CD14-positive monocyte (primary cell): Measurements from ENCODE around the gene MCC. TPM values are rescaled to one million over a fixed set of nuclear protein-coding genes. Genes with fewer than 3 reads are reported as not detected.

Source experiments
- DNase-seq, 3 donors: peaks; one replicate each; pipeline ENCODE4 v3.0.0-alpha.2; 2011 to 2022
- H2AFZ ChIP-seq: 2 replicates; pipeline ENCODE4 v1.6.0; 2012; ENCODE audit warnings: mild to moderate bottlenecking, low read depth, low read length, inconsistent platforms; ENCODE audit not compliant: insufficient read depth, poor library complexity, severe bottlenecking
- H3K27ac ChIP-seq, 2 donors: 1 replicate in 1 of 2; 2 replicates in 1 of 2; pipeline ENCODE4 v1.5.1; 2012 to 2013; ENCODE audit warnings: low read length in 2 of 2, control low read depth in 1 of 2, inconsistent platforms in 1 of 2, low read depth in 1 of 2, mild to moderate bottlenecking in 1 of 2
- H3K27me3 ChIP-seq, 2 donors: one replicate each; pipeline versions ENCODE4 v1.6.0 to v1.6.1; 2011 to 2013; ENCODE audit warnings: low read length in 2 of 2; ENCODE audit not compliant: control insufficient read depth in 2 of 2, insufficient read depth in 2 of 2
- H3K36me3 ChIP-seq, 2 donors: replicated peaks in 1 of 2; 1 replicate in 1 of 2; 2 replicates in 1 of 2; pipeline versions ENCODE4 v1.5.1 to v1.6.1; 2012 to 2013; ENCODE audit warnings: low read length in 2 of 2, control low read depth in 1 of 2, inconsistent platforms in 1 of 2, mild to moderate bottlenecking in 1 of 2; ENCODE audit not compliant: insufficient read depth in 2 of 2, control insufficient read depth in 1 of 2
- H3K4me1 ChIP-seq, 2 donors: 1 replicate in 1 of 2; 2 replicates in 1 of 2; pipeline versions ENCODE4 v1.5.1 to v1.6.1; 2012 to 2013; ENCODE audit warnings: low read length in 2 of 2, control low read depth in 1 of 2, inconsistent platforms in 1 of 2, mild to moderate bottlenecking in 1 of 2, moderate library complexity in 1 of 2; ENCODE audit not compliant: insufficient read depth in 2 of 2, control insufficient read depth in 1 of 2
- H3K4me2 ChIP-seq: replicated peaks from 2 replicates; pipeline ENCODE3; 2012; ENCODE audit warnings: low read length, moderate library complexity, mild to moderate bottlenecking; ENCODE audit not compliant: poor library complexity, severe bottlenecking; ENCODE audit errors: extremely low read depth
- H3K4me3 ChIP-seq, 3 experiments: fragments of 200-600 bp in 1 of 3; sonication (generic) in 1 of 3; replicated peaks in 1 of 3; 1 replicate in 2 of 3; 2 replicates in 1 of 3; pipeline ENCODE4 v1.5.1; 2011 to 2013; ENCODE audit warnings: low read length in 3 of 3, mild to moderate bottlenecking in 3 of 3, control low read depth in 2 of 3, low read depth in 2 of 3, inconsistent platforms in 1 of 3, moderate library complexity in 1 of 3
- H3K79me2 ChIP-seq: 2 replicates; pipeline ENCODE4 v1.6.0; 2012; ENCODE audit warnings: mild to moderate bottlenecking, control low read depth, inconsistent platforms, low read length, moderate library complexity; ENCODE audit not compliant: insufficient read depth
- H3K9ac ChIP-seq: 2 replicates; pipeline ENCODE4 v1.6.0; 2017; ENCODE audit warnings: low read length, mild to moderate bottlenecking; ENCODE audit not compliant: insufficient read depth, poor library complexity, severe bottlenecking
- H3K9me3 ChIP-seq, 2 donors: replicated peaks in 1 of 2; 1 replicate in 1 of 2; 2 replicates in 1 of 2; pipeline versions ENCODE4 v1.5.1 to v1.6.1; 2012 to 2013; ENCODE audit warnings: low read length in 2 of 2, control low read depth in 1 of 2; ENCODE audit not compliant: control insufficient read depth in 1 of 2, insufficient read depth in 1 of 2
- H4K20me1 ChIP-seq: 2 replicates; pipeline ENCODE4 v1.6.0; 2012; ENCODE audit warnings: mild to moderate bottlenecking, low read length, control low read depth, moderate library complexity; ENCODE audit not compliant: insufficient read depth
- H3K27ac Mint-ChIP-seq, 7 donors: one replicate each; pipeline ENCODE4 v1.8.0; 2020; ENCODE audit warnings: mild to moderate bottlenecking in 7 of 7, mixed read lengths in 7 of 7, moderate library complexity in 6 of 7, inconsistent platforms in 2 of 7
- H3K27me3 Mint-ChIP-seq, 3 donors: one replicate each; pipeline ENCODE4 v1.8.0; 2021 to 2022; ENCODE audit warnings: low read depth in 3 of 3, mild to moderate bottlenecking in 3 of 3, mixed read lengths in 3 of 3, moderate library complexity in 3 of 3, inconsistent platforms in 1 of 3
- H3K36me3 Mint-ChIP-seq, 2 donors: one replicate each; pipeline ENCODE4 v1.8.0; 2020; ENCODE audit warnings: mixed read lengths in 2 of 2, inconsistent platforms in 1 of 2, mild to moderate bottlenecking in 1 of 2
- H3K4me1 Mint-ChIP-seq: one replicate; pipeline ENCODE4 v1.8.0; 2020; ENCODE audit warnings: mild to moderate bottlenecking, mixed read lengths
- H3K4me3 Mint-ChIP-seq, 2 donors: one replicate each; pipeline ENCODE4 v1.8.0; 2020; ENCODE audit warnings: mild to moderate bottlenecking in 2 of 2, mixed read lengths in 2 of 2, moderate library complexity in 1 of 2
- H3K9me3 Mint-ChIP-seq, 7 donors: one replicate each; pipeline ENCODE4 v1.8.0; 2020 to 2022; ENCODE audit warnings: mixed read lengths in 7 of 7, mild to moderate bottlenecking in 6 of 7, moderate library complexity in 6 of 7, inconsistent platforms in 2 of 7
- CTCF ChIP-seq: fragments of 200-600 bp; IDR thresholded peaks from one replicate; pipeline ENCODE4 v1.8.0; 2022; ENCODE audit warnings: antibody characterized with exemption, mild to moderate bottlenecking
- WGBS: methylation state at CpG from one replicate; pipeline ENCODE4 v1.1.5; 2013; ENCODE audit warnings: missing lambda C conversion rate; ENCODE audit not compliant: insufficient coverage; 5-methylcytosine and 5-hydroxymethylcytosine counted together
- intact Hi-C, 2 donors: fragments of 100-400 bp; cut with micrococcal nuclease; formaldehyde crosslinking; loops; one replicate each; pipeline versions ENCODE4 v1.15.0 to v1.15.1; 2023
- polyA plus RNA-seq, 3 donors: library from polyadenylated mRNA; depleted of rRNA in 1 of 3; unstranded in 2 of 3; stranded (reverse) in 1 of 3; fragments of 300-500 nt in 2 of 3; fragments of >200 nt in 1 of 3; fragmentation: Illumina TruSeq in 2 of 3; gene quantifications; 1 replicate in 2 of 3; 2 replicates in 1 of 3; pipeline ENCODE4 v1.2.3, GENCODE V29; 2012 to 2021

The MCC gene
- polyA plus RNA-seq, 3 donors: 0.09 TPM; not detected in 2

- no peaks in the 10 kb centered on the region for H3K4me1 ChIP-seq
- no peak overlapping the region for H3K4me3 ChIP-seq
- no peaks in the 10 kb centered on the region for H4K20me1 ChIP-seq
- H3K79me2 ChIP-seq: no peaks in the 10 kb centered on the region
- DNase-seq: no peak
- H3K9me3 ChIP-seq: peaks cover 14 to 15% of the 10 kb centered on the region in 2 donors
- peaks cover 14 to 43% of the 10 kb centered on the region in 2 donors for H3K27me3 ChIP-seq
- Mint-ChIP-seq H3K27me3 (peaks cover 9 to 27% (median 19%) of the 10 kb centered on the region in 3 donors), H3K4me1 (no peaks in the 10 kb centered on the region), H3K9me3 (peaks cover 0 to 28% (median 16%) of the 10 kb centered on the region in 7 donors), H3K36me3 (no peaks in the 10 kb centered on the region), H3K27ac (no peak overlapping the region), H3K4me3 (no peak overlapping the region)
- H3K27ac ChIP-seq: no peak overlapping the region
- intact Hi-C loops: no loop called here
- no peaks in the 10 kb centered on the region for H3K36me3 ChIP-seq
- H2AFZ ChIP-seq: no peak overlapping the region
- no peak for TF ChIP-seq CTCF
- no peak overlapping the region for H3K9ac ChIP-seq
- WGBS: 100% methylated on average over 1 of the region's 1 CpG
- H3K4me2 ChIP-seq: no peak overlapping the region
Observed at GRCh38 chr5:113364466-113364865, 123.8 kb downstream of the MCC start.

- no peaks in the 10 kb centered on the region for H3K4me1 ChIP-seq
- Mint-ChIP-seq H3K4me3 (no peak overlapping the region), H3K27me3 (peaks cover 10 to 19% (median 12%) of the 10 kb centered on the region in 3 donors), H3K36me3 (no peaks in the 10 kb centered on the region), H3K9me3 (peaks cover 0 to 28% (median 16%) of the 10 kb centered on the region in 7 donors), H3K4me1 (peaks cover 3% of the 10 kb centered on the region), H3K27ac (no peak overlapping the region)
- H4K20me1 ChIP-seq: no peaks in the 10 kb centered on the region
- no peak overlapping the region for H2AFZ ChIP-seq
- peaks cover 7 to 31% of the 10 kb centered on the region in 2 donors for H3K27me3 ChIP-seq
- DNase-seq: no peak
- H3K79me2 ChIP-seq: no peaks in the 10 kb centered on the region
- no peak overlapping the region for H3K4me3 ChIP-seq
- H3K27ac ChIP-seq: no peak overlapping the region
- no peak overlapping the region for H3K4me2 ChIP-seq
- no peak for TF ChIP-seq CTCF
- no peak overlapping the region for H3K9ac ChIP-seq
- no peaks in the 10 kb centered on the region for H3K36me3 ChIP-seq
- H3K9me3 ChIP-seq: peaks cover 14 to 15% of the 10 kb centered on the region in 2 donors
- intact Hi-C loops: no loop called here
- WGBS: no CpG with 5 or more reads among the region's 1 CpG
Observed at GRCh38 chr5:113361701-113362100, 126.6 kb downstream of the MCC start.
